HG03280 (cell line): ENCODE results near the gene C12orf54.
"Not testable (repeated sequence)": the region's sequence is repeated elsewhere in the genome, so short reads cannot be mapped to it uniquely, and the experiment has no call there.

ENCODE experiments used
- ATAC-seq: cut with Tn5 transposase; IDR thresholded peaks from one replicate; pipeline ENCODE4 v1.9.1; 2021; ENCODE audit warnings: mild to moderate bottlenecking, moderate library complexity; ENCODE audit not compliant: unreplicated experiment

The C12orf54 gene

DNA sequence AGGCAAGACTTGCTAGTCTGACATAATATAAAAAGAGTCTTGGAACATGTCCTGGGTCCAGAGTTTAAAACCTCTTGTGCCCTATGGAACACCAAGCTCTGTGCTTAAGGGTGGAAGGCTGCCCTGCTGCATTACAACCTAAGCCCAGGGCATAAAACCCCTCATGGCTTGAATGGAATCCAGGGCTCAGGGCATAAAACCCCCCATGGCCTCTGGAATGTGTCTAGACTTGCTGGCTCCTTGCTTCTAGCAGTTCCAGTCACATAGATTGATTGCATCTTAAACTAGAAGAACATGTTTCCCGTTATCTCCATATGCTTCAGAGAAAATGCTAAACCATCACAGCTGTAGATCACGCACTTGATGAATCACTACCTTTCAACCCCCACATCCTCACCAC is 24.5 kb downstream of the C12orf54 start:
- ATAC-seq: not testable (repeated sequence)

DNA sequence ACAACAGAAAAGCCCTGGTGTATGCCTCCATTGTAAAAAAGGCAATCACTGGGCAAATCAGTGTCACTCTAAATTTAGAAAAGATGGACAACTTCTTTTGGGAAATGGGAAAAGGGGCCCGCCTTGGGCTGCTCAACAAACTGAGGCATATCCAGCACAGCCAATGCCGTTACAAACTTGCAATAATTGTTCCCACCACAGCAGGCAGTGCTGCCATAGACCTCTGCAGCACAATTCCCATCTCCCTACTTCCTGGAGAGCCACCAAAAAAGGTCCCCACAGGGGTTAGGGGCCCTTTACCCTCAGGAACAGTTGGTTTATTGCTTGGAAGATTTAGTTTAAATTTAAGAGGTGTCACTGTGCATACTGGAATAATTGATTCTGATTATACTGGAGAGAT is 26.7 kb downstream of the C12orf54 start:
- ATAC-seq: no peak

DNA sequence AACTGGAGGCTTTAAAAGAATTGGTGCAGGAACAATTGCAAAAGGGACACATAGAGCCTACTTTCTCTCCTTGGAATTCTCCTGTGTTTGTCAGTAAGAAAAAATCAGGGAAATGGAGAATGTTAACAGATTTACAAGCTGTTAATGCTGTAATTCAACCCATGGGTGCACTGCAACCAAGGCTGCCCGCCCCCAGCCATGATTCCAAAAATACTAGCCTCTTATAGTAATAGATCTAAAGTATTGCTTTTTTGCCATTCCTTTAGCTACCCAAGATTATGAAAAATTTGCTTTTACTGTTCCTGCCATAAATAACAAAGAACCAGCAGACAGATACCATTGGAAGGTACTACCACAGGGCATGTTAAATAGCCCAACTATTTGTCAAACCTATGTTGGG is 27.8 kb downstream of the C12orf54 start:
- no peak for ATAC-seq

DNA sequence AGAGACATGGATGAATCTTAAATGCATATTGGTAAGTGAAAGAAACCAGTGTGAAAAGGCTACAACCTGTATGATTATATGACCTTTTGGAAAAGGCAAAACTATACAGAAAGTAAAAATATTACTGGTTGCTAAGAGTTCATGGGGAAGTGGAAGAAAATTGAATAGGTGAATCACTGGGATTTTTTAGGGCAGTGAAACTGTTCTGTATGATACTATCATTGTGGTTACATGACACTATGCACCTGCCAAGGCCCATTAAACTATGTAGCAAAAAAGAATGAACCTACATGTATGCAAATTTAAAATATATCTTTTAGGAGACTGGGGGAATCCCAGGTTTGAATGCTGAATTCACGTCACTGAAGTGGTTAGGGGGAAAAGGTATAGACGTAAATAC is 30.6 kb downstream of the C12orf54 start:
- peak; percentile 62 for ATAC-seq

DNA sequence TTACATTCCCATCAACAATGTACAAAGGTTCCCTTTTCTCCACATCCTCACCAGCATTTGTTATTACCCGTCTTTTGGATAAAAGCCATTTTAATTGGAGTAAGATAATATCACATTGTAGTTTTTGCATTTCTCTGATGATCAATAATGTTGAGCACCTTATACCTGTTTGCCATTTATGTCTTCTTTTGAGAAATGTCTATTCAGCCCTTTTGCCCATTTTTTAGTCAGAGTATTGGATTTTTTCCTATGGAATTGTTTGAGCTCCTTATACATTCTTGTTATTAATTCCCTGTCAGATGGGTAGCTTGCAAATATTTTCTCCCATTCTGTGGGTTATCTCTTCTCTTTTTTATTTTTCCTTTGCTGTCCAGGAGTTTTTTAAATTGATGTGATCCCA is 32.4 kb downstream of the C12orf54 start:
- no peak for ATAC-seq

DNA sequence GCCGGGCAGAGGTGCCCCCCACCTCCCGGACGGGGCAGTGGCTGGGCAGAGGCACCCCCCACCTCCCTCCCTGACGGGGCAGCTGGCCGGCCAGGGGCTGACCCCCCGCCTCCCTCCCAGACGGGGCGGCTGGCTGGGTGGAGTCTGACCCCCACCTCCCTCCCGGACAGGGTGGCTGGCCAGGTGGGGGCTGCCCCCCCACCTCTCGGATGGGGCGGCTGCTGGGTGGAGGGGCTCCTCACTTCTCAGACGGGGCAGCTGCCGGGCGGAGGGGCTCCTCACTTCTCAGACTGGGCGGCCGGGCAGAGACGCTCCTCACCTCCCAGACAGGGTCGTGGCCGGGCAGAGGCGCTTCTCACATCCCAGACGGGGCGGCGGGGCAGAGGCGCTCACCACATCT is 38.1 kb downstream of the C12orf54 start:
- not testable (repeated sequence) for ATAC-seq

DNA sequence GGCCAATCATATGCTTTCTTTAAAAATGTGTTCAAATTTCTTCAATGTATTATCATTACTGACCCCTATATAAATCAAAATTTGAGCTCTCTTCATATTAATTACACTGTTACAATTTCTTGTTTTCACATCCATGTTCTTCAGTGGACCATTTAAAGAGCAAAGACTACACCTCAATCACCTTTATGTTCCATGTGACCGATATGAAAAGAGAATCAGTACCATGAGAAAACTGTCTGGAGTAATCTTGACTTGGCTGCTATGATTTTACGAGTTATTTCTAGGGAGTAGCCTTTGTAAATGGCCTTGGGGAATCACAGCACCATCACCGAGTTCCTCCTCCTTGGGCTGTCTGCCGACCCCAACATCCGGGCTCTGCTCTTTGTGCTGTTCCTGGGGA is 43.0 kb downstream of the C12orf54 start, which contains the start of gene OR8S1:
Gene OR8S1, plus strand, starts transcription at position 301 of the 400 bp plus-strand sequence. Its CDS starts 0 bp downstream, at position 301.
- ATAC-seq: no peak

DNA sequence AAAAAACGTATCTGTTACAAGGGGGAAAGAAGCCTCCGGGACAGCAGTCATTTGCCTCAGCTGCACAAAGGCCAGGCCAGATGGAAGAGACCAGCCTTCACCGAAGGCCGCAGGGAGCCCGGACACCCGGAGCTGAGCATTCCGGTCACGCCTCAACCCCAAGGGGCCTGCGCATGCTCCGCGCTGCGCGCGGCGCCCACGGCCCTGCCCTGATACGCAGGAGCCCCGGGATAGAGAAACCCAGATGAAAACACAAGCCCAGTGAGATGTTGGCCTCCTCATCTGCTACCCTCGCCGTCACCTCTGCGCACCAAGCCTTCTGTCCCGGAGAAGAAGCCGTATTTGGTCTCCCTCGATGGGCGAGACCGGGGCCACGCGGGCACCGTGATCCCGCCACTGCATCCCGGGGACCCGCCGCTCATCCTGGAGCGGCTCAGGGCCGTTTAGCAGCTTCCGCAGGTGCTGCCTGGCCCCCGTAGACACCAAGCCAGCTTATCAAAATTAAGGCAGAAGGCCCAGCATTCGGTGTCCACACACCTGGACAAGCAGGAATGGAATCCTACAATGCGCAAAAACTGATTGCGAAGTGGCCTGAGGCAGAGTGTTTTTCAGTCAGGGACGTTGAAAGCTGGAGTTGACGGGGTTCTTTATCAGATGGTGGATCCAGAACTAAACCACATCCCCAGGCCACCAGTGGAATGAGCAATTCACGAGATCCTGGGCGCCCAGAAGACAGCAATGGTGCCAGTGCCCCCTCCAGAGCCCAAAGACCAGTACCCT is 45.8 kb downstream of the C12orf54 start:
- no peak for ATAC-seq

DNA sequence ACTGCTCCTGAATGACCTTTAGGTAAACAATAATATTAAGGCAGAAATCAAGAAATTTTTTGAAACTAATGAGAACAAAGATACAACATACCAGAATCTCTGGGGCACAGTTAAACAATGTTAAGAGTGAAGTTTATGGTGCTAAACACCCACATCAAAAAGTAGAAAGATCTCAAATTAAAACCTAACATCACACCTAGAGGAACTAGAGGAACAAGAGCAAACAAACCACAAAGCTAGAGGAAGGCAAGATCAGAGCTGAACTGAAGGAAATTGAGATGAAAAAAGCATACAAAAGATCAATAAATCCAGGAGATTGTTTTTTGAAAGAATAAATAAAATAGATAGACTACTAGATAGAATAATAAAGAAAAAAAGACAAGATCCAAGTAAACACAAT is 50.3 kb downstream of the C12orf54 start:
- ATAC-seq: no peak

DNA sequence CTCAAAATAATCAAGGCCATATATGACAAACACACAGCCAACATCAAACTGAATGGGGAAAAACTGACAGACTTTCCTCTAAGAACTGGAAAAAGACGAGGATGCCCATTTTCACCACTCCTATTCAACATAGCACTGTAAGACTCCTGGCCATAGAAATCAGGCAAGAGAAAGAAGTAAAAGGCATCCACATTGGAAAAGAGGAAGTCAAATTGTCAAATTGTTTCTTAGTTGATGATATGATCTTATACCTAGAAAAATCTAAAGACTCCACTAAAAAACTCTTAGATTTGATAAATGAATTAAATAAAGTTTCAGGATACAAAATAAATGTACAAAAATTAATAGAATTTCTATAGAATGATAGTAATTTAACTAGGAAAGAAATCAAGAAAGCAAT is 54.3 kb downstream of the C12orf54 start:
- ATAC-seq: no peak

DNA sequence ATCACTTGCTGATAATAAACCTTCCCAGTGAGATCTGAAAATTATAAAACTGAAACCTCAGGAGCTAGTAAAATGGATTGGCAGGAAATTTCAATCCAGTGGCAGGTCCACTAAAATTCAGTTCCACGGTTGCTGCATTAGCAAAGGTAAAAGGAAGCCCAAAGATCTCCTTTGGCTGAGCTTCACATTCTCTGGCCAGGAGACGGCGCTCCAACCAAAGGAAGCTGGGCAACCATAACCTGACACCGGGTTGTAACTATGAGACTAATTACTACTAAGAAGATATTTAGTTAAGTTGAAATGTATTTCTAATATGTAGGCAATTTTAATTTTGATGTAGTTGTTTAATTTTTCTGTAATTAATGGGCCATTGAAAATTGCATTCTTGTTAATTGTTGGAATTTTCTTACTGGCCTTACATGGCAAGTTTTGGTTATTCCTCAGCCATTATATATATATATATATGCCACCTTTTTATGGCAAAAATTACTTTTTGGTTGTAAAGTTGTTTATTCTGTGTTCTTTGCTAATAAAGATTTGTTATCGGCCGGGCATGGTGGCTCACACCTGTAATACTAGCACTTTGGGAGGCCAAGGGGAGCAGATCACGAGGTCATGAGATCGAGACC is 60.1 kb downstream of the C12orf54 start:
- ATAC-seq: no peak

DNA sequence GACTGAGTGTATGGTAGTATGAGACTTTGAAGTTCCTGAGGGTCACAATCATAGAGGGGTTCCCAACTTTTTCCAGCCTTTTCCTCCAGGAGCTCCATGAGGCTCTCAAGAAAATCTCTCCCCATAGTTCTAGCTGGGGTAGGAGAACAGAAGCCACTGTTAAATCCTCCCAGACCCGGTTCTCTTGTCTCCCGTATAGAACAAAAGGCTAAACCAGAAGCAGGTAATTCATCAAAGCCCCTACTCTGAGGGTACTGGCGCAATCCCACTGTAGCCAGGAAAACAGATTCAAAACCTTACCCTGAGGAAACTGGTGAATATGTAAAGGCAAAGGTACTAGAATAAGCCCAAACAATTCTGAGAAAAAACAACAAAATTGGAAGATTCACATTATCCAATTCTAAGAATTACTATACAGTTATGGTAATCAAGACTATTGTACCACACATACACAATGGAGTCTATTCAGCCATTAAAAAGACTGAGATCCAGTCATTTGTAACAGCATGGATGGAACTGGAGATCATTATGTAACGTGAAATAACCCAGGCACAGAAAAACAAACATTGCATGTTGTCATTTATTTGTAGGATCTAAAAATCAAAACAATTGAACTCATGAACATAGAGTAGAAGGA is 63.7 kb downstream of the C12orf54 start:
- ATAC-seq: no peak
